Natural killer cell (primary cell): ENCODE measurements around the gene DMAC2L. TPM values are rescaled to one million over a fixed set of nuclear protein-coding genes. Genes with fewer than 3 reads are reported as not detected.
A peak's percentile ranks its signal among the peaks of the same experiment; 100 is the strongest.

Source experiments
- ATAC-seq, 3 donors: fragments of 150-1000 bp in 2 of 3; fragments of 200-7000 bp in 1 of 3; cut with Tn5 transposase; 1 replicate in 1 of 3; 2 replicates in 2 of 3; pipeline ENCODE4 v1.10.0; 2021; ENCODE audit warnings: mild to moderate bottlenecking in 2 of 3, moderate library complexity in 2 of 3
- DNase-seq, 2 donors: peaks; one replicate each; pipeline versions ENCODE4 v3.0.0 to v3.0.0-alpha.2; 2013 to 2021; ENCODE audit warnings: mixed read lengths in 1 of 2
- H3K27ac ChIP-seq: one replicate; pipeline ENCODE4 v1.5.1; 2013; ENCODE audit warnings: mild to moderate bottlenecking, low read length
- H3K27me3 ChIP-seq: one replicate; pipeline ENCODE4 v1.6.1; 2013; ENCODE audit warnings: low read length; ENCODE audit not compliant: control insufficient read depth, insufficient read depth
- H3K36me3 ChIP-seq: one replicate; pipeline ENCODE4 v1.6.1; 2013; ENCODE audit warnings: low read length; ENCODE audit not compliant: control insufficient read depth, insufficient read depth
- H3K4me1 ChIP-seq: one replicate; pipeline ENCODE4 v1.6.1; 2013; ENCODE audit warnings: low read length; ENCODE audit not compliant: control insufficient read depth, insufficient read depth
- H3K4me3 ChIP-seq: one replicate; pipeline ENCODE4 v1.5.1; 2013; ENCODE audit warnings: low read length
- H3K9me3 ChIP-seq: one replicate; pipeline ENCODE4 v1.6.1; 2013; ENCODE audit warnings: low read length; ENCODE audit not compliant: control insufficient read depth, insufficient read depth
- H3K27ac Mint-ChIP-seq, 2 donors: one replicate each; pipeline ENCODE4 v1.8.0; 2022; ENCODE audit warnings: mild to moderate bottlenecking in 2 of 2, mixed read lengths in 2 of 2, moderate library complexity in 1 of 2
- H3K27me3 Mint-ChIP-seq, 2 donors: one replicate each; pipeline ENCODE4 v1.8.0; 2022; ENCODE audit warnings: low read depth in 2 of 2, mixed read lengths in 2 of 2
- H3K36me3 Mint-ChIP-seq: one replicate; pipeline ENCODE4 v1.8.0; 2022; ENCODE audit warnings: mixed read lengths
- H3K4me1 Mint-ChIP-seq, 2 donors: one replicate each; pipeline ENCODE4 v1.8.0; 2022; ENCODE audit warnings: mixed read lengths in 2 of 2
- H3K4me3 Mint-ChIP-seq: one replicate; pipeline ENCODE4 v1.8.0; 2022; ENCODE audit warnings: mild to moderate bottlenecking, moderate library complexity, mixed read lengths
- H3K9me3 Mint-ChIP-seq, 2 donors: one replicate each; pipeline ENCODE4 v1.8.0; 2022; ENCODE audit warnings: mixed read lengths in 2 of 2
- WGBS: methylation state at CpG from one replicate; pipeline ENCODE4 v1.1.7; 2013; ENCODE audit warnings: missing lambda C conversion rate; ENCODE audit not compliant: insufficient coverage; 5-methylcytosine and 5-hydroxymethylcytosine counted together
- intact Hi-C: fragments of 100-400 bp; cut with micrococcal nuclease; formaldehyde crosslinking; loops from one replicate; pipeline ENCODE4 v1.14.2; 2022
- total RNA-seq, 4 donors: library from RNA; stranded (reverse); fragments of 120-200 nt in 1 of 4; gene quantifications; one replicate each; pipeline versions ENCODE4 v1.2.3 to v1.2.4, GENCODE V29; 2013 to 2022
- TF ChIP-seq, protein P1 (sequence below): fragments of 200-600 bp; IDR thresholded peaks from one replicate; pipeline ENCODE4 v1.8.0; 2022; ENCODE audit warnings: antibody characterized with exemption

DMAC2L gene
- total RNA-seq, 3 donors from 2014 or later (not counting 1 experiment from before 2014, with no cell fraction given) = 24.7 to 28.7 (median 25.0) TPM

DNA sequence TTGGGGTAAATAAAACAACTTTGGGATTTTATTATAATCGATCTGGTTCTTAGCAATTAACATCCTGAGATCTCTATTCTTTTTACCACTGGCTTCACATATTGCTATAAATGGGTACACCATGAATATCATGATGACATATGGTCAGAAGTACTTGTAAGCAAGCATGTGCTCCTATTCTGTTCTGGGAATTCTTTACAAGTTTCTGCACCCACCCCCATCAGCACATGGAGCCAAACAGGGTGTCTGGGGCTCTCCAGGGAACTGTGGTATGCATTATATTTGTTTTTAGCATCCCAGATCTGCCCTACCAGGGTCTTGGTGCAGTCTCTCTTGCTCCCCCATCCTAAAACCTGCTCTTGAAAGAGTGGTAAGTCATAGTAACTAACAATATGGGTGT lies 31.3 kb downstream of the DMAC2L start:
- H3K4me1 Mint-ChIP-seq = peaks cover 18 to 34% of the 10 kb centered on the region in 2 donors
- no peak overlapping the region for H3K4me3 ChIP-seq
- H3K27me3 ChIP-seq = no peaks in the 10 kb centered on the region
- TF ChIP-seq, protein P1, sequence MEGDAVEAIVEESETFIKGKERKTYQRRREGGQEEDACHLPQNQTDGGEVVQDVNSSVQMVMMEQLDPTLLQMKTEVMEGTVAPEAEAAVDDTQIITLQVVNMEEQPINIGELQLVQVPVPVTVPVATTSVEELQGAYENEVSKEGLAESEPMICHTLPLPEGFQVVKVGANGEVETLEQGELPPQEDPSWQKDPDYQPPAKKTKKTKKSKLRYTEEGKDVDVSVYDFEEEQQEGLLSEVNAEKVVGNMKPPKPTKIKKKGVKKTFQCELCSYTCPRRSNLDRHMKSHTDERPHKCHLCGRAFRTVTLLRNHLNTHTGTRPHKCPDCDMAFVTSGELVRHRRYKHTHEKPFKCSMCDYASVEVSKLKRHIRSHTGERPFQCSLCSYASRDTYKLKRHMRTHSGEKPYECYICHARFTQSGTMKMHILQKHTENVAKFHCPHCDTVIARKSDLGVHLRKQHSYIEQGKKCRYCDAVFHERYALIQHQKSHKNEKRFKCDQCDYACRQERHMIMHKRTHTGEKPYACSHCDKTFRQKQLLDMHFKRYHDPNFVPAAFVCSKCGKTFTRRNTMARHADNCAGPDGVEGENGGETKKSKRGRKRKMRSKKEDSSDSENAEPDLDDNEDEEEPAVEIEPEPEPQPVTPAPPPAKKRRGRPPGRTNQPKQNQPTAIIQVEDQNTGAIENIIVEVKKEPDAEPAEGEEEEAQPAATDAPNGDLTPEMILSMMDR = no peak
- H3K4me1 ChIP-seq = peaks cover 7% of the 10 kb centered on the region
- H3K4me3 Mint-ChIP-seq = no peak overlapping the region
- 80% methylated on average over 1 of the region's 1 CpG for WGBS
- intact Hi-C loops = loop anchor here (5.0 kb wide), 1 partner anchor 189 kb away; the partner anchor contains the start of gene MAP4K5
- no peak overlapping the region for H3K27ac ChIP-seq
- H3K9me3 Mint-ChIP-seq = no peaks in the 10 kb centered on the region
- H3K27ac Mint-ChIP-seq = peak overlapping the region in 1 of 2 donors; percentile 70
- no peaks in the 10 kb centered on the region for H3K27me3 Mint-ChIP-seq
- ATAC-seq (no peak), DNase-seq (no peak)
- H3K36me3 Mint-ChIP-seq = no peaks in the 10 kb centered on the region
- no peaks in the 10 kb centered on the region for H3K9me3 ChIP-seq
- H3K36me3 ChIP-seq = peaks cover 5% of the 10 kb centered on the region

DNA sequence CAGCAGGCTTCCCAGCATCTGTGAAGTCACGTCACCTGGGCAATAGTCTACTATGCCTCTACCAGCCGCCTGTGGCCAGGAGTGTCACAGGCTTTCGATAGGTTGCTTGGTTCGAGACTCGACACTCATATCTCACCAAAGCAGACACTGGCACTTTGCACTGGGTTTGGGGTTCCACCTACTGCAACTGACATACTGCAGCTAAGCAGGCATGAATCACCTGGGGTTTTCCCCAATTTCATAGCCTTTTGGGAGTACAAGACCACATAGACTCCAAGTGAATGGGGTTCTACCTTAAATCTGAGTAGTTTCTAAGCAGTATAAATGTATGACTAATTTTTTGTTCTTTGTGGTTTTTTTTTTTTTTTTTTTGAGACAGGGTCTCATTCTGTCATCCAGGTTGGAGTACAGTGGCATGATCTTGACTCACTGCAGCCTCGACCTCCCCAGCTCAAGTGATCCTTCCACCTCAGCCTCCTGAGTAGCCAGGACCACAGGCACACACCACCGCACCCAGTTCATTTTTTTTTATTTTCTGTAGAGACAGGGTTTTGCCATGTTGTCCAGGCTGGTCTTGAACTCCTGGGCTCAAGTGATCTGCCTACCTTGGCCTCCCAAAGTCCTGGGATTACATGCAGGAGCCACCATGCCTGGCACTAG lies 32.1 kb downstream of the DMAC2L start:
- Histone ChIP-seq H3K27ac (no peak overlapping the region), H3K27me3 (no peaks in the 10 kb centered on the region), H3K9me3 (no peaks in the 10 kb centered on the region), H3K4me3 (no peak overlapping the region), H3K36me3 (no peaks in the 10 kb centered on the region), H3K4me1 (peaks cover 7% of the 10 kb centered on the region)
- 84% methylated on average over 7 of the region's 7 CpGs for WGBS
- Mint-ChIP-seq H3K27ac (peak overlapping the region in 1 of 2 donors; percentile 70), H3K4me1 (peaks cover 18 to 39% of the 10 kb centered on the region in 2 donors), H3K9me3 (no peaks in the 10 kb centered on the region), H3K27me3 (no peaks in the 10 kb centered on the region), H3K4me3 (no peak overlapping the region), H3K36me3 (no peaks in the 10 kb centered on the region)
- DNase-seq (peak in 1 of 2 donors; percentile 29), ATAC-seq (peak in 2 of 3 donors; percentile 17 to 52)
- TF ChIP-seq, protein P1 = no peak
- intact Hi-C loops = loop anchor here (5.0 kb wide), 1 partner anchor 188 kb away; the partner anchor contains the start of gene MAP4K5

DNA sequence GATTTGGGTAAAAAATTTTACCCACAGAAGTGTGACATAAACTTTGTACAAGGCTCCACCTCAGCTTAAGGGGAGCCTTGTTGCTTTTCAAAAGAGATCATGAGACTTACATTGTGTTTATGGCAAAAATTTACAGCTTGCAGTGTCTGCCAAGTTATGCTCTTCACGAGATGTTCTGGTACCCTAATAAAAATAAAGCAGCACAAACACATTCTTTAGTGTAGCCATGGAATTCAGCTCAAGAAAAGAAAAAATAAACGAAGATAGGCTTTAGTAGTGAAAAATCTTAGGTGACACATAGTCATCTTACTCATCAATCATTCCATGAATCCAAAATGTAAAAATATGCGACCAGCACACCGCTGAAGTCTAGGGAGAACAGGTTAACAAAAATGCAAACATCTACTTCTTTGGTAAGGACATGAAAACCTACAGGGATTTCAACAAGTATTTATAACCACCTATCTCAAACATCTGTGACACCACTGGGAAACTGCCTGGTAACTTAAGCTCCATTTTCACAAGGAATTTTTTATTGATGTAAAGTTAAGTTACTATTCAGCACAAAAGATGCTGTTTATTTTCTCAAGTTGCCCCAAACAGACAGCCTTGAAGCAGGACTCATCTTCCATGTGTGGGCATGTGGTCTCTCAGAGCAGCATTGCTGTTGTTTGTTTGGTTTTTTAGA lies 32.9 kb downstream of the DMAC2L start:
- Mint-ChIP-seq H3K27ac (peak overlapping the region in 1 of 2 donors; percentile 70), H3K4me3 (no peak overlapping the region), H3K9me3 (no peaks in the 10 kb centered on the region), H3K27me3 (no peaks in the 10 kb centered on the region), H3K36me3 (no peaks in the 10 kb centered on the region), H3K4me1 (peaks cover 18 to 39% of the 10 kb centered on the region in 2 donors)
- Histone ChIP-seq H3K36me3 (no peaks in the 10 kb centered on the region), H3K9me3 (no peaks in the 10 kb centered on the region), H3K4me3 (no peak overlapping the region), H3K27ac (no peak overlapping the region), H3K27me3 (no peaks in the 10 kb centered on the region), H3K4me1 (peaks cover 7% of the 10 kb centered on the region)
- TF ChIP-seq, protein P1 = no peak
- no peak for DNase-seq
- 98% methylated on average over 3 of the region's 4 CpGs for WGBS
- no peak for ATAC-seq
- intact Hi-C loops = loop anchor here (5.0 kb wide), 1 partner anchor 187 kb away; the partner anchor contains the start of gene MAP4K5
